HG03575 (cell line): Measurements from ENCODE around the gene ALDOA.
"Not testable (repeated sequence)": the region's sequence is repeated elsewhere in the genome, so short reads cannot be mapped to it uniquely, and the experiment has no call there.

ENCODE experiments used
- ATAC-seq: cut with Tn5 transposase; IDR thresholded peaks from one replicate; pipeline ENCODE4 v1.9.1; 2021; ENCODE audit not compliant: unreplicated experiment, insufficient number of reproducible peaks, low FRiP score; ENCODE audit errors: extremely low read depth

ALDOA gene

DNA sequence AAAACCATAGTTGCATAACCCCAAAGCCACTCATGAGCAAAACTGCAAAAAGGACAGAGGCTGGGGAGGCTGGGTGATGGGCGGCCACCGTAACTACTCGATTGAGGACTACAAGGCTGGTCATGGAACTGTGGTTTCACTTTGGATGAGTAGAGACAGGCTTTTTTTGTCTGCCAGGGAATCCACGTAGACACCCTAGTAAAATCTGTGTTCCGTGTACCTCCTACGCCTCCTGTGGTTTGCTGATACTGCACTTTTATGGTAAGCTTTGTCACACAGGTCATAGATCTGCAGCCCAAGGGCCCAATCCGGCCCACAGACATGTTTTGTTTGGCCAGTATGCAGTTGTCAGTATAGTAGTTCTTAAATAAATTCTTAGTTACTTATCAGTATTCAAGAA, 32.3 kb upstream of the ALDOA start:
- no peak for ATAC-seq

GRCh38 chr16:30040221-30040620, 25.3 kb upstream of the ALDOA start:
- no peak for ATAC-seq

DNA sequence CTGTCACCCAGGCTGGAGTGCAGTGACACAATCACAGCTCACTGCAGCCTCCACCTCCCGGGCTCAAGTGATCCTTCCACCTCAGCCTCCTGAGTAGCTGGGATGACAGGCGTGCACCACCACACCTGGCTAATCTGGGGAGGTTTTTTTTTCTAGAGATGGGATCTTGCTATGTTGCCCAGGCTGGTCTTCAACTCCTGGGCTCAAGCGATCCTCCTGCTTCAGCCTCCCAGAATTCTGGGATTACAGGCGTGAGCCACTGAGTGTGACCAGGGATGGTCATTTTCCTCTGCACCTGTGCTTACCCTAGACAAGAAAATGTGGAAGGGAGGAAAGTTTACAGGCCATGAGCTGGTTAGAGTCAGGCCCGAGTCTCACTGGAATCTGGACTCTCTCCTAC, 24.9 kb upstream of the ALDOA start:
- ATAC-seq = not testable (repeated sequence)

DNA sequence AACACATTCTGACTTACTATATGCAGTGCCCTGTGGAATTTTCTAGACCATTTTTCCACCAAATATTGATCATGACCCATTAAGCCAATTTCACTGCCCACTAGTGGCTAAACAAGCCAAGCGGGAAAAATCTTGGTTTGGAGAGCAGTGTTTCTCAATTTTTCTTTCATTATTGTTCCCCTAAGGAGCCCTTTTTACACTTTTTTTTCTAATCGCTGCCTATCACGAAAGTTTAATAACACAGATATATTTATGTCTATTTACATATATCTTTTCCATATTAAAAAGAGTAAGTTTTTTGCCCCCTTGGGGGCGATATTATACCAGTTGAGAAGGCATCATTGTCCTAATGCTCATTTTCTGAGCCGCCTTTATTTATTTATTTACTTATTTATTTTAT, 23.7 kb upstream of the ALDOA start:
- no peak for ATAC-seq

GRCh38 chr16:30046178-30046577, 19.4 kb upstream of the ALDOA start:
- no peak for ATAC-seq

- no peak for ATAC-seq
These were observed 19.0 kb upstream of the ALDOA start for GRCh38 chr16:30046588-30046987.

- no peak for ATAC-seq
These were observed 15.7 kb upstream of the ALDOA start for GRCh38 chr16:30049871-30050270.

DNA sequence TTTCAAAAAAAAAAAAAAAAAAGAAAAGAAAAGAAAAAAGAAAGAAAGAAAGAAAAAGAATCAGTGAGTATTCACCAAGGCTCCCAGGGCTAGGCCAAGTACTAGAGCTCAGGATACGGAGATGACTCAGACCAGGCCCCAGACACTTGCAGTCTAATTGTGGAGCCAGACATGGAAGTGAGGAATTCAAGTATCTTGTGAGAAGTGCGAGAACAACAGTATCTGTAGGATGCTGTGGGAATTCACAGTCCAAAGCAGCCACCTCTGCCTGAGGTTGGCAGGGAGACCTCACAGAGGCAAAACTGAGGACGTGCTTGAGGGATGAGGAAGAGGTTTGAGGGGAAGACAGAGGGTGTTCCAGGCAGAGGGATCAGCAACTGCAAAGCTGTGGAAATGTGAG, 14.0 kb upstream of the ALDOA start:
- ATAC-seq = no peak

GRCh38 chr16:30052671-30053372, 12.7 kb upstream of the ALDOA start:
- no peak for ATAC-seq

DNA sequence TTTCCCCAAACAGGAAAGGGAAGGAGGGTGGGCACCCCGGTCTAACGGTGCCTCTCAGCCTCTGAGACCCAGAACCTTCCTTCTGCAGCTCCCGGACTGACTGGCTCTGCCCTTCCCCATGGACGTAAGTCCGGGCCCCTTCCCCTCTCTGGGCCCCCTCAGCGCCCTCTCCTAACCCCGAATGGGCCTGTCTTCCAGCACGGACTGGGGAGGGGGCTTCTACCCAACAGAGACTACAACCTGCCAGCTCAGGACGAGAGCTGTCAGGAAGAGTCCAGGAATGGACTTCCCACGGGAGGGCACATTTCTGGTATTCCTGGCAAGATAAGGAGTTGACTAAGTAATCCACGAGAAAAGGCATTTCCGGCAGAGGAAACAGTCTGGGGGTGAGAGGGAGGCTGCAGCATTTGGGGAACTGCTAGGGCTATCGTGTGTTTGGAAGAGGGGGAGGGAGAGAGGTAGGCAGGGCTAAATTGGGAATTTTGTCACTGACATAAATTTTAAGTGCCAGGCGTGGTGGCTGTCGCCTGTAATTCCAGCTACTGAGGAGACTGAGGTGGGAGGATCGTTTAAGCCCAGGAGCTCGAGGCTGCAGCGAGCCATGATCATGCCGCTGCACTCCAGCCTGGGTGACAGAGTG, 12.1 kb upstream of the ALDOA start:
- no peak for ATAC-seq

- no peak for ATAC-seq
These were observed 11.1 kb upstream of the ALDOA start for GRCh38 chr16:30054451-30054850.

GRCh38 chr16:30054959-30055553, 10.5 kb upstream of the ALDOA start:
- no peak for ATAC-seq

DNA sequence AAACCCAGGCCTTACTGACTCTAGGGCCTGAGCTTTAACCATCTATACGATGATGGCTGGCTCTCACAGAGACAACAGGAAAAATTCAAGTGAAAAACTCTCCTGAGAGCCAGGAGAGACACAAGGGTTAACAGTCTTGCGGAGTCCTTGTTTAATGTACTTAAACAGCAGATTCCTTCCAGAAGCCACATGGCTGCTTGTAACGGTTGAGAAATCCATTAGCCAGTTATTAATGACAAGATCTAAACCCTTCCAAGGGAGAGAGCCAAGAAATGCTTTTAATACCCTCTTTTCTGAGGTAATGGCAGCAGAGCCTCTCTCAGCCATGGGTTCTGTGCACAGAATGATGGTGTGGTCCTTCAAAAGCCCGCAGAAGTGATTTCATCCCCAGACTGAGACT, 5.2 kb upstream of the ALDOA start:
- ATAC-seq = no peak

DNA sequence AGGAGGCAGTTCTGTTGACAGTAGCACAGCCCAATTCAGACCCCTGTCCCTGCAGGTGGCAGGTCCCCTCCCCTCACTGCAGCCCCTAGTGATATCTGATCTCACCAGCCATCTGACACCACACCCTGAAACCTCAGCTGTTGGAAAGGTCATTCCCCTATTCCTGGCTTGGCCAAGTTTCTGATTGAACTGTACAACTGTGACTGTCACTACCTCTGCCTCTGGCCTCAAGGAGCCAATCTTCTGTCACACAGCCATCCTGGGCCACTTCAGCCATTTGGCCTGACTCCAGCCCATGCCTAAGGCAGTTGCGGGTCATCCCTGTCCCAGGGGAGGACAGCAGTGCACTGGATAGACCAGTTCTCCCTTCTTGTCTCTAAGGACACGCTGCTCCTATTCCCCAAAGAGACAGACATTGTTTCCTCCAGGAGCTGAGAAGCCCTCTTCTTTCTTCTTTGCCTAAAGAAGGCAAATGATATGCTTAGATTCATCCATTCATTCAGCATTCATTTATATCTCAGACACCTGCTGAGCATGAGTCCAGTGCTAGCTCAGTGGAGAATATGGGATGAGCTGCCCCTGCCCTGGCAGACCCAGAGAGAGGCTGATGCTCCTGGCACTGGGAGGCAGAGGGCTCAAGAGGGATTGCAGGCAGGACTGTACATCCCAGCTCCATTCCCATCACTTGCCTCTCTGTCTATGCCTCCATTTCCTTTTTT, 4.6 kb upstream of the ALDOA start:
- ATAC-seq = no peak

DNA sequence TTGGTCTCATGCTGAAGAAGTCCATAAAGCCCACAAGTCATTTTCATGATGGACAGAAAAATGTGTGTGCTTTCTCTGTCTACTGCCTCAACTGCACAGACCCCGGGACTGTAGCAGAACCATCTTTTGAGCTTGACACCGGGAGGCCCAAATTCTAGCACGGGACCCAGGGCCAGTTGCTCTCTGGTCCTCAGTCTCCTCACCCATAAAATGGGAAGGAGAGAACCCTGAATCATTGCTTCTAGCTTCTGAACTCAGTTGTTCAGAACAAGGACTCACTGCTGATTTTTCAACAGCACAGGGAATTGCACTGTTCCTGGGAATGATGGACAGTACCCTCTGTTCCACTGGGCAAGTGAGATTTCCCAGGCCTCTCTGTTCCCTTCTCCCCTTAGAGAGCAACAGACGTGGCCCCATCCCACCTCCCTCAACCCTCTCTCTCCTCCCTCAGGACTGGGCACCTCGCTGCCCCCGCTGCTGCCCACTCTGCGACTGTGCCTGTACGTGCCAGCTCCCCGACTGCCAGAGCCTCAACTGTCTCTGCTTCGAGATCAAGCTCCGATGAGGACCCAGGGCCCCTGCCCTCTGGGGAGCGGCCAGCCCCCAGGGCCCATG, 2.2 kb upstream of the ALDOA start:
- ATAC-seq = no peak

- no peak for ATAC-seq
These were observed 1.4 kb upstream of the ALDOA start for GRCh38 chr16:30063893-30064728.

DNA sequence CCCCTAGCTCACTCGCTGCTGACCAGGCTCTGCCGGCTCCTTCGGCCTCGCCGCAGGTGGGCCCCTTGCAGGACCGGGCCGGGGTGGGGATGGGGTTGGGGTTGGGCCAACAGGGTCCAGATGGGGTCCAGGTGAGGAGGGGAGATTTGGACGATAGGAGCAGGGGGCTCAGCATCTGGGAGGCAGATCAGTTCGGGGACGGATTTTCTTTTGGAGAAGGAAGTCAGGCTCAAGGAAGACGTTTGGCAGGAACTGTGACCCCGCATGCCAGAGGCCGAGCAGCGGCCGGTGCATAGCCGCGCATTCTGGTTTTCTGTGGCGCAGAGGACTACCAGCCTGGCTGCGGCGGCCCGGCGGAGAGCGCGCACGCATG, 845 bp upstream of the ALDOA start:
- ATAC-seq = no peak

GRCh38 chr16:30065943-30066760, 592 bp downstream of the ALDOA start:
- no peak for ATAC-seq
